Lung microvascular endothelial cell (primary cell): ENCODE data around the gene RAB11FIP2. TPM values are rescaled to one million over a fixed set of nuclear protein-coding genes. Genes with fewer than 3 reads are reported as not detected.
"Not testable (repeated sequence)": the region's sequence is repeated elsewhere in the genome, so short reads cannot be mapped to it uniquely, and the experiment has no call there.

Experiments used
- DNase-seq, 2 donors: peaks; one replicate each; pipeline versions ENCODE4 v3.0.0 to v3.0.0-alpha.2; 2010; ENCODE audit warnings: low read depth in 2 of 2
- total RNA-seq: library from RNA; depleted of rRNA; stranded (reverse); fragments of >200 nt; gene quantifications from 2 replicates; pipeline ENCODE4 v1.2.1, GENCODE V29; 2014

RAB11FIP2 gene
- 4.4 and 5.0 TPM in 2 replicates for total RNA-seq

GRCh38 chr10:118046395-118047156, at the start of gene RAB11FIP2:
Gene RAB11FIP2, minus strand, starts transcription at chr10:118046941. Its CDS starts 778 bp downstream, at chr10:118046163.
- peak; percentile 90 to 94 for DNase-seq

- no peak for DNase-seq
These were observed 49.3 kb upstream of the RAB11FIP2 start for GRCh38 chr10:118096022-118096421.

- DNase-seq, result no peak
These were observed 45.5 kb upstream of the RAB11FIP2 start for GRCh38 chr10:118092209-118092608.

- no peak for DNase-seq
These were observed 34.1 kb upstream of the RAB11FIP2 start for GRCh38 chr10:118080817-118081216.

- DNase-seq, result no peak
These were observed 30.0 kb upstream of the RAB11FIP2 start for GRCh38 chr10:118076705-118077104.

- no peak for DNase-seq
These were observed 26.1 kb upstream of the RAB11FIP2 start for GRCh38 chr10:118072840-118073239.

GRCh38 chr10:118067389-118067788, 20.6 kb upstream of the RAB11FIP2 start:
- not testable (repeated sequence) for DNase-seq

- DNase-seq, result no peak
These were observed 16.1 kb upstream of the RAB11FIP2 start for GRCh38 chr10:118062798-118063238.

- no peak for DNase-seq
These were observed 11.6 kb upstream of the RAB11FIP2 start for GRCh38 chr10:118058371-118058770.

- DNase-seq, result no peak
These were observed 10.6 kb upstream of the RAB11FIP2 start for GRCh38 chr10:118057361-118057760.

GRCh38 chr10:118054383-118054782, 7.6 kb upstream of the RAB11FIP2 start:
- no peak for DNase-seq

GRCh38 chr10:118052816-118053215, 6.1 kb upstream of the RAB11FIP2 start:
- DNase-seq, result no peak

GRCh38 chr10:118047880-118048279, 1.1 kb upstream of the RAB11FIP2 start:
- DNase-seq, result no peak

GRCh38 chr10:118047157-118047719, 497 bp upstream of the RAB11FIP2 start:
- no peak for DNase-seq

- peak; percentile 38 to 46 for DNase-seq
These were observed 825 bp downstream of the RAB11FIP2 start for GRCh38 chr10:118045837-118046394.

GRCh38 chr10:118045158-118045836, 1.4 kb downstream of the RAB11FIP2 start:
- DNase-seq, result no peak

GRCh38 chr10:118042827-118043242, 3.9 kb downstream of the RAB11FIP2 start:
- peak in 1 of 2 donors; percentile 23 for DNase-seq

- no peak for DNase-seq
These were observed 4.4 kb downstream of the RAB11FIP2 start for GRCh38 chr10:118042336-118042735.

- peak; percentile 37 to 88 for DNase-seq
These were observed 5.4 kb downstream of the RAB11FIP2 start for GRCh38 chr10:118041316-118041715.

GRCh38 chr10:118036281-118036875, 10.4 kb downstream of the RAB11FIP2 start:
- DNase-seq, result no peak

GRCh38 chr10:118035354-118036005, 11.3 kb downstream of the RAB11FIP2 start:
- DNase-seq, result no peak
